H9 (cell line): Measurements from ENCODE around the gene CHST15. TPM values are rescaled to one million over a fixed set of nuclear protein-coding genes. Genes with fewer than 3 reads are reported as not detected.

Experiments
- DNase-seq: peaks from one replicate; pipeline ENCODE4 v3.0.0-alpha.2; 2017
- H2AFZ ChIP-seq: one replicate; pipeline ENCODE4 v1.6.1; 2013; ENCODE audit warnings: mild to moderate bottlenecking, low read length, control low read depth, moderate library complexity
- H2AK5ac ChIP-seq: 2 replicates; pipeline ENCODE4 v1.6.1; 2013; ENCODE audit warnings: low read length, control low read depth, mixed read lengths; ENCODE audit not compliant: insufficient read length
- H2BK120ac ChIP-seq: one replicate; pipeline ENCODE4 v1.6.1; 2013; ENCODE audit warnings: low read depth, mild to moderate bottlenecking, low read length, control low read depth, inconsistent platforms; ENCODE audit not compliant: poor library complexity, severe bottlenecking
- H2BK12ac ChIP-seq: 2 replicates; pipeline ENCODE4 v1.6.1; 2013; ENCODE audit warnings: low read length, control low read depth, mixed read lengths, low read depth; ENCODE audit not compliant: insufficient read length
- H2BK15ac ChIP-seq: 2 replicates; pipeline ENCODE4 v1.6.1; 2013; ENCODE audit warnings: low read depth, low read length, control low read depth
- H2BK20ac ChIP-seq: one replicate; pipeline ENCODE4 v1.6.1; 2013; ENCODE audit warnings: low read depth, mild to moderate bottlenecking, low read length, control low read depth, inconsistent platforms; ENCODE audit not compliant: poor library complexity, severe bottlenecking
- H2BK5ac ChIP-seq: 2 replicates; pipeline ENCODE4 v1.6.1; 2013; ENCODE audit warnings: low read length, control low read depth, mixed read lengths; ENCODE audit not compliant: insufficient read length
- H3K14ac ChIP-seq: 2 replicates; pipeline ENCODE4 v1.6.1; 2013; ENCODE audit warnings: low read length, control low read depth; ENCODE audit not compliant: insufficient read depth
- H3K18ac ChIP-seq: 2 replicates; pipeline ENCODE4 v1.6.1; 2013; ENCODE audit warnings: low read depth, mild to moderate bottlenecking, mixed read lengths, low read length, control low read depth; ENCODE audit not compliant: insufficient read length
- H3K23ac ChIP-seq: 2 replicates; pipeline ENCODE4 v1.6.1; 2013; ENCODE audit warnings: low read length, control low read depth, mixed read lengths, low read depth; ENCODE audit not compliant: insufficient read length
- H3K23me2 ChIP-seq: 2 replicates; pipeline ENCODE4 v1.6.1; 2013; ENCODE audit warnings: low read depth, mild to moderate bottlenecking, mixed read lengths, low read length, control low read depth; ENCODE audit not compliant: insufficient read length, poor library complexity, severe bottlenecking
- H3K27ac ChIP-seq: 2 replicates; pipeline ENCODE4 v1.5.1; 2013; ENCODE audit warnings: low read length, control low read depth, mixed read lengths, low read depth; ENCODE audit not compliant: insufficient read length
- H3K27me3 ChIP-seq: 2 replicates; pipeline ENCODE4 v1.6.1; 2013; ENCODE audit warnings: low read length, control low read depth, inconsistent platforms; ENCODE audit not compliant: insufficient read depth
- H3K4ac ChIP-seq: 2 replicates; pipeline ENCODE4 v1.6.1; 2013; ENCODE audit warnings: low read depth, mild to moderate bottlenecking, control low read depth, inconsistent platforms, low read length, moderate library complexity
- H3K4me1 ChIP-seq: 2 replicates; pipeline ENCODE4 v1.6.1; 2013; ENCODE audit warnings: low read length, control low read depth, inconsistent platforms; ENCODE audit not compliant: insufficient read depth
- H3K4me2 ChIP-seq: 2 replicates; pipeline ENCODE4 v1.6.1; 2013; ENCODE audit warnings: low read length, control low read depth, mixed read lengths; ENCODE audit not compliant: insufficient read length, insufficient read depth
- H3K56ac ChIP-seq: 2 replicates; pipeline ENCODE4 v1.6.1; 2013; ENCODE audit warnings: low read depth, mild to moderate bottlenecking, mixed read lengths, low read length, control low read depth; ENCODE audit not compliant: insufficient read length
- H3K79me1 ChIP-seq: 2 replicates; pipeline ENCODE4 v1.6.1; 2013; ENCODE audit warnings: low read depth, mild to moderate bottlenecking, moderate library complexity, low read length, control low read depth, inconsistent platforms; ENCODE audit not compliant: insufficient read depth, poor library complexity, severe bottlenecking
- H3K79me2 ChIP-seq: 2 replicates; pipeline ENCODE4 v1.6.1; 2013; ENCODE audit warnings: low read length, control low read depth, inconsistent platforms; ENCODE audit not compliant: insufficient read depth
- H3K9ac ChIP-seq: 2 replicates; pipeline ENCODE4 v1.6.1; 2013; ENCODE audit warnings: low read length, control low read depth, mixed read lengths; ENCODE audit not compliant: insufficient read length; ENCODE audit errors: extremely low read depth
- H3K9me3 ChIP-seq: one replicate; pipeline ENCODE4 v1.6.1; 2013; ENCODE audit warnings: low read depth, low read length, inconsistent platforms; ENCODE audit not compliant: control insufficient read depth
- H3T11ph ChIP-seq: one replicate; pipeline ENCODE4 v1.6.1; 2013; ENCODE audit warnings: mild to moderate bottlenecking, low read length, control low read depth, inconsistent platforms
- H4K20me1 ChIP-seq: one replicate; pipeline ENCODE4 v1.6.1; 2013; ENCODE audit not compliant: control insufficient read depth, insufficient read length, insufficient read depth
- H4K5ac ChIP-seq: 2 replicates; pipeline ENCODE4 v1.6.1; 2013; ENCODE audit warnings: low read depth, mild to moderate bottlenecking, mixed read lengths, low read length, control low read depth; ENCODE audit not compliant: insufficient read length
- H4K8ac ChIP-seq: replicated peaks from 2 replicates; pipeline ENCODE4 v1.6.1; 2013; ENCODE audit warnings: low read length, control low read depth, mixed read lengths, low read depth; ENCODE audit not compliant: insufficient read length
- H4K91ac ChIP-seq: 2 replicates; pipeline ENCODE4 v1.6.1; 2013; ENCODE audit warnings: low read depth, mild to moderate bottlenecking, moderate library complexity, mixed read lengths, low read length, control low read depth; ENCODE audit not compliant: insufficient read length
- H3K27ac Mint-ChIP-seq, 3 experiments: 2 replicates in 2 of 3; 3 replicates in 1 of 3; pipeline ENCODE4 v1.8.0; 2020 to 2021; ENCODE audit warnings: mixed read lengths in 3 of 3, mild to moderate bottlenecking in 1 of 3, moderate library complexity in 1 of 3
- H3K27me3 Mint-ChIP-seq: 2 replicates; pipeline ENCODE4 v1.8.0; 2021; ENCODE audit warnings: low read depth, mild to moderate bottlenecking, moderate library complexity, mixed read lengths
- H3K36me3 Mint-ChIP-seq, 3 experiments: 2 replicates in 2 of 3; 3 replicates in 1 of 3; pipeline ENCODE4 v1.8.0; 2020 to 2021; ENCODE audit warnings: low read depth in 3 of 3, mixed read lengths in 3 of 3; ENCODE audit not compliant: insufficient read depth in 1 of 3
- H3K4me1 Mint-ChIP-seq, 2 experiments: 2 replicates each; pipeline ENCODE4 v1.8.0; 2020; ENCODE audit warnings: mixed read lengths in 2 of 2
- H3K4me3 Mint-ChIP-seq, 2 experiments: 2 replicates in 1 of 2; 3 replicates in 1 of 2; pipeline ENCODE4 v1.8.0; 2020 to 2021; ENCODE audit warnings: mild to moderate bottlenecking in 2 of 2, mixed read lengths in 2 of 2, moderate library complexity in 1 of 2
- H3K9me3 Mint-ChIP-seq, 2 experiments: 2 replicates in 1 of 2; 3 replicates in 1 of 2; pipeline ENCODE4 v1.8.0; 2020; ENCODE audit warnings: mild to moderate bottlenecking in 2 of 2, mixed read lengths in 2 of 2, moderate library complexity in 1 of 2
- CTCF ChIP-seq: fragments of 200-600 bp; sonication (generic); conservative IDR thresholded peaks from 3 replicates; pipeline ENCODE4 v1.8.0; 2021; ENCODE audit warnings: antibody characterized with exemption, mild to moderate bottlenecking
- WGBS: extraction: QIAGEN DNeasy Blood & Tissue Kit; methylation state at CpG from one replicate; pipeline ENCODE4 v1.1.7; 2013; ENCODE audit warnings: missing lambda C conversion rate, low lambda C conversion rate, mixed read lengths; ENCODE audit not compliant: insufficient read length; ENCODE audit errors: extremely low coverage; 5-methylcytosine and 5-hydroxymethylcytosine counted together
- total RNA-seq: library from RNA; stranded (reverse); gene quantifications from 2 replicates; pipeline ENCODE4 v1.2.1, GENCODE V29; 2021

Gene CHST15
- total RNA-seq, 1 experiment from 2014 or later = 8.7 TPM

GRCh38 chr10:124126983-124127385 lies 33.6 kb upstream of the CHST15 start:
- Histone ChIP-seq H3K79me2 (no peaks in the 10 kb centered on the region), H2BK20ac (no peak overlapping the region), H2AK5ac (no peak overlapping the region), H2BK5ac (no peak overlapping the region), H3K4ac (no peak overlapping the region), H2AFZ (no peak overlapping the region), H2BK120ac (no peak overlapping the region), H3K14ac (no peak overlapping the region), H4K91ac (no peak overlapping the region), H3K23me2 (no peaks in the 10 kb centered on the region), H3K27me3 (no peaks in the 10 kb centered on the region), H4K5ac (no peak overlapping the region), H3K9me3 (no peaks in the 10 kb centered on the region), H3K4me1 (no peaks in the 10 kb centered on the region), H3K23ac (no peak overlapping the region), H3K4me2 (no peak overlapping the region), H3K27ac (no peak overlapping the region), H3K79me1 (no peaks in the 10 kb centered on the region), H2BK15ac (no peak overlapping the region), H3K18ac (no peak overlapping the region), H3K9ac (no peak overlapping the region), H4K20me1 (no peaks in the 10 kb centered on the region), H3K56ac (no peak overlapping the region), H2BK12ac (no peak overlapping the region), H4K8ac (no peak overlapping the region), H3T11ph (no peak overlapping the region)
- Mint-ChIP-seq H3K4me3 (no peak overlapping the region), H3K36me3 (no peaks in the 10 kb centered on the region), H3K4me1 (peaks cover 0 to 7% of the 10 kb centered on the region in 2 experiments; a peak in 2 of 4 replicates), H3K9me3 (no peaks in the 10 kb centered on the region), H3K27me3 (peaks cover 4% of the 10 kb centered on the region), H3K27ac (0 out of 7 replicates have a peak overlapping the region, but pooled peaks of 1 of the 3 experiments have one; percentile 42)
- no CpG with 5 or more reads among the region's 9 CpGs for WGBS
- no peak for DNase-seq
- TF ChIP-seq CTCF = no peak
